HG02981 (cell line): Measurements from ENCODE around the gene MORC3.
"Not testable (repeated sequence)": the region's sequence is repeated elsewhere in the genome, so short reads cannot be mapped to it uniquely, and the experiment has no call there.

Source experiments
- ATAC-seq: cut with Tn5 transposase; IDR thresholded peaks from one replicate; pipeline ENCODE4 v1.9.1; 2021; ENCODE audit warnings: mild to moderate bottlenecking, moderate library complexity; ENCODE audit not compliant: unreplicated experiment

Gene MORC3

GRCh38 chr21:36381841-36382589 lies 62.0 kb downstream of the MORC3 start:
- ATAC-seq, result no peak

GRCh38 chr21:36382722-36383121 lies 62.7 kb downstream of the MORC3 start:
- not testable (repeated sequence) for ATAC-seq

- ATAC-seq, result no peak
Observed at GRCh38 chr21:36384885-36385232, 64.9 kb downstream of the MORC3 start.

DNA sequence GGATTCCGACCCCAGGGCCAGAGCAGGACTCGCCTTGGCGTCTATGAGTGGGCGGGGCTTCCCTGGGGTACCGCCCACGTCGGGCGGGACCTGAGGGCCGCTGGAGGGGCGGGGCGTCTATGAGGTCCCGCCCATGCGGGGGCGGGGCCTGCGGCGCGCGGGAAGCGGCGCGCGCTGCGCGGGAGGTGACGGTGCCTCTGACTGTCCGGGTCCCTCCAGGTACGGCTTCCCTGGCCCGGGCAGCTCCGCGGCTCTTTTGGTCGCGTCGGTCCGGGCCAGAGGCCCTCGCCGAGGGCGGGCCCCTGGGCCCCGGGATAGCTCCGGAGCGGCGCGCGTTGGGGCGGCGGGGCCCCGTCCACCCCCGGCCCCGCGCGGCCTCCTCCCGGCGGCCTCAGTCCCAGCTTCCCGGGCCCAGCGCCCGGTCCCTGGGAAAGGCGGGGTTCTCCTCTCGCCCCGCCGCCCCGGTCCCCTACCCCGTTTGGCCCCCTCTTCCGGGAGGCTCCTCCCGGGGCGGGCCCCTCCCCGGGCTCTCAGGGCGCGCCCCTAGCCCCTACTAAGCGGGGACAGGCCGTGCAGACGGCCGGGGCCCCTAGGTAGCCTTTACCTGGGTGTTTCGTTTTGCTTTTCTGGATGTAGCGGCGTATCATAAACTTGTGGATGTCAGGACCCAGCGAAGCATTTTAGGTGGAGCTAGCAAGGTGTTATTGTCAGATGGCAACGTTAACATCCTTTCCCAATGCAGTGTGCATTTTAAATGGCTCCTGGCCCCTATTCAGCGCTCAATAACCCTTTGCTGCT lies 65.4 kb downstream of the MORC3 start, which contains the start of gene CHAF1B:
Gene CHAF1B (plus strand): TSS at position 160 of the 798 bp plus-strand sequence. CDS start 745 bp downstream, outside the sequence.
- ATAC-seq, result peak; percentile 91

- ATAC-seq, result no peak
Observed at GRCh38 chr21:36386031-36386642, 66.1 kb downstream of the MORC3 start.

- ATAC-seq, result no peak
Observed at GRCh38 chr21:36388096-36388495, 68.1 kb downstream of the MORC3 start.

DNA sequence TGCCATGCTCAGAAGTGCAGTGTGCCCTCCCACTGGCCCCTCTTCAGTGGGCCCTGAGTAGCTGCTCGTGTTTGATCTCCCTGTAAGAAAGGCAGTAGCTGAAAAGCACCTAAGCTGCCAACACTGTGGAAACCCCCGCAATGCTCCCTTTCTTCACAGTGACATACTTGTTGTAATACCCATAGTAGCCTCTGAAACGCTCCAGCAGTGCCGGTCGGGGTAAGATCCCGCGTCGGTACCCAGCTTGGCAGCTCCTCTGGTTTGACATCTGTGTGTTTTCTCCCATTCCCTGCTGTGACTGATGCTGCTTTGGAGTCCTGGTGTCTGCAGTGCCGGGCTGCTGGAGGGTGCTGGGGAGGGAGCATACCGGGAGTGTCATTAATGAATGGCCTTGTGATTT lies 68.8 kb downstream of the MORC3 start:
- no peak for ATAC-seq

DNA sequence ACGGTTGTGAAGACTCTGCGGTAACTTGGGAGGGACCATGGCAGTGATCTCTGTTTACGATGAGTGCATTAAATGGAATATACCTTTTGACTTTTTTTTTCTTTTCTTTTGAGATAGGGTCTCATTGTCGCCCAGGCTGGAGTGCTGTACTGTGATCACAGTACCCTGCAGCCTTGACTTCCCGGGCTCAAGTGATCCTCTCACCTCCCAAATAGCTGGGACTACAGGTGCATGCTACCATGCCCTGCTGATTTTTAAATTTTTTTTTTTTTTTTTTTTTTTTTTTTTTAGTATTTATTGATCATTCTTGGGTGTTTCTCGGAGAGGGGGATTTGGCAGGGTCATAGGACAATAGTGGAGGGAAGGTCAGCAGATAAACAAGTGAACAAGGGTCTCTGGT lies 71.7 kb downstream of the MORC3 start:
- ATAC-seq, result not testable (repeated sequence)

GRCh38 chr21:36395353-36396111 lies 75.5 kb downstream of the MORC3 start:
- no peak for ATAC-seq

GRCh38 chr21:36396325-36396724 lies 76.3 kb downstream of the MORC3 start:
- no peak for ATAC-seq

- ATAC-seq, result no peak
Observed at GRCh38 chr21:36396971-36397370, 77.0 kb downstream of the MORC3 start.

- no peak for ATAC-seq
Observed at GRCh38 chr21:36397606-36398005, 77.6 kb downstream of the MORC3 start.

- not testable (repeated sequence) for ATAC-seq
Observed at GRCh38 chr21:36399736-36400135, 79.7 kb downstream of the MORC3 start.

GRCh38 chr21:36400719-36401118 lies 80.7 kb downstream of the MORC3 start:
- no peak for ATAC-seq

GRCh38 chr21:36402339-36402738 lies 82.3 kb downstream of the MORC3 start:
- ATAC-seq, result no peak

- ATAC-seq, result no peak
Observed at GRCh38 chr21:36403713-36404112, 83.7 kb downstream of the MORC3 start.

- ATAC-seq, result no peak
Observed at GRCh38 chr21:36408568-36408967, 88.6 kb downstream of the MORC3 start.

DNA sequence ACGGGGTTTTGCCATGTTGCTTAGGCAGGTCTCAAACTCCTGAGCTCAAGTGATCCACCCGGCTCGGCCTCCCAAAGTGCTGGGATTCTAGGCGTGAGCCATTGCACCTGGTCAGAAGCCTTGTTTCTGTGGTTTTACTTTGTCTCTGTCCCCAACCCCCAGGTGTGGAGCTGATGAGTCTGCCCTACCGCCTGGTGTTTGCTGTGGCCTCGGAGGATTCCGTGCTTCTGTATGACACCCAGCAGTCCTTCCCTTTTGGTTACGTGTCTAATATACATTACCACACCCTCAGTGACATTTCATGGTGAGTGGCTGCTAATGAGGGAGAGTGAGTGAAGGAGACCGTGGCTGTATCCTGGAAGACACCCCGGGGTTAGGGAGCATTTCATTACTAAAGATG lies 91.3 kb downstream of the MORC3 start:
- ATAC-seq, result no peak

DNA sequence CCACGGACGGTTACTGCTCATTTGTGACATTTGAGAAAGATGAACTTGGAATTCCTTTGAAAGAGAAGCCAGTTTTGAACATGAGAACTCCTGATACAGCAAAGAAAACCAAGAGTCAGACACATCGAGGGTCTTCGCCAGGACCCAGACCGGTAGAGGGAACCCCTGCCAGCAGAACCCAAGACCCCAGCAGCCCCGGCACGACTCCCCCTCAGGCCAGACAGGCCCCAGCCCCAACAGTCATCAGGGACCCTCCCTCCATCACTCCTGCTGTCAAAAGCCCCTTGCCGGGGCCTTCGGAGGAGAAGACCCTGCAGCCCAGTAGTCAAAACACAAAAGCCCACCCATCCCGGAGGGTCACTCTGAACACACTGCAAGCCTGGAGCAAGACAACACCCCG lies 92.9 kb downstream of the MORC3 start:
- ATAC-seq, result no peak

GRCh38 chr21:36415375-36415774 lies 95.4 kb downstream of the MORC3 start:
- no peak for ATAC-seq

GRCh38 chr21:36419241-36419640 lies 99.2 kb downstream of the MORC3 start:
- ATAC-seq, result no peak
